GM19023 (cell line): ENCODE measurements around the gene TIMP4.

Experiments used
- ATAC-seq: cut with Tn5 transposase; IDR thresholded peaks from one replicate; pipeline ENCODE4 v1.9.1; 2021; ENCODE audit warnings: mild to moderate bottlenecking, moderate library complexity; ENCODE audit not compliant: unreplicated experiment

Gene TIMP4

GRCh38 chr3:12186046-12186445 lies 27.3 kb upstream of the TIMP4 start:
- ATAC-seq = no peak

- no peak for ATAC-seq
Observed at GRCh38 chr3:12185172-12185710, 26.5 kb upstream of the TIMP4 start.

- ATAC-seq = no peak
Observed at GRCh38 chr3:12184541-12184940, 25.8 kb upstream of the TIMP4 start.

GRCh38 chr3:12182687-12183441 lies 24.2 kb upstream of the TIMP4 start:
- ATAC-seq = no peak

- no peak for ATAC-seq
Observed at GRCh38 chr3:12181806-12182205, 23.1 kb upstream of the TIMP4 start.

GRCh38 chr3:12181301-12181700 lies 22.6 kb upstream of the TIMP4 start:
- ATAC-seq = no peak

GRCh38 chr3:12180631-12181030 lies 21.9 kb upstream of the TIMP4 start:
- ATAC-seq = no peak

- no peak for ATAC-seq
Observed at GRCh38 chr3:12180218-12180617, 21.5 kb upstream of the TIMP4 start.

GRCh38 chr3:12179441-12179840 lies 20.7 kb upstream of the TIMP4 start:
- no peak for ATAC-seq

GRCh38 chr3:12178091-12178820 lies 19.5 kb upstream of the TIMP4 start:
- ATAC-seq = no peak

- ATAC-seq = no peak
Observed at GRCh38 chr3:12177126-12177525, 18.4 kb upstream of the TIMP4 start.

- no peak for ATAC-seq
Observed at GRCh38 chr3:12175844-12176453, 17.2 kb upstream of the TIMP4 start.

GRCh38 chr3:12175137-12175593 lies 16.5 kb upstream of the TIMP4 start:
- ATAC-seq = no peak

GRCh38 chr3:12170207-12170606 lies 11.5 kb upstream of the TIMP4 start:
- no peak for ATAC-seq

- ATAC-seq = no peak
Observed at GRCh38 chr3:12165909-12166308, 7.2 kb upstream of the TIMP4 start.

- ATAC-seq = no peak
Observed at GRCh38 chr3:12159227-12159601, 502 bp upstream of the TIMP4 start.

GRCh38 chr3:12157026-12157425 lies 1.7 kb downstream of the TIMP4 start:
- no peak for ATAC-seq

GRCh38 chr3:12155828-12156227 lies 2.9 kb downstream of the TIMP4 start:
- no peak for ATAC-seq

GRCh38 chr3:12155264-12155663 lies 3.4 kb downstream of the TIMP4 start:
- no peak for ATAC-seq

- ATAC-seq = no peak
Observed at GRCh38 chr3:12154151-12154550, 4.6 kb downstream of the TIMP4 start.

GRCh38 chr3:12150112-12150511 lies 8.6 kb downstream of the TIMP4 start:
- ATAC-seq = no peak

GRCh38 chr3:12149029-12149428 lies 9.7 kb downstream of the TIMP4 start:
- no peak for ATAC-seq
